Endothelial cell of umbilical vein (primary cell): Measurements from ENCODE around the gene KCNJ6. TPM values are rescaled to one million over a fixed set of nuclear protein-coding genes. Genes with fewer than 3 reads are reported as not detected.

Experiments
- BruUV-seq: library from RNA; stranded (reverse); fragments of 400-500 nt; replicated peaks from 2 replicates; lab custom pipeline; 2021; lab: Mats Ljungman, UMichigan
- CTCF ChIA-PET: fragments of 300-600, 350-600 bp; sonication (Branson Sonifier 250); formaldehyde crosslinking; loops from one replicate; lab custom pipeline; 2021; ENCODE audit warnings: antibody characterized with exemption, inconsistent platforms; lab: Charles Lee
- POLR2A ChIA-PET: fragments of 300-600, 350-600 bp; sonication (Branson Sonifier 250); formaldehyde crosslinking; loops from one replicate; lab custom pipeline; 2021; ENCODE audit warnings: antibody characterized with exemption, inconsistent platforms; lab: Charles Lee
- DNase-seq: peaks from one replicate; pipeline ENCODE4 v3.0.0-alpha.2; 2011; ENCODE audit warnings: low read depth, low spot score
- FAIRE-seq: peaks from 2 replicates; lab custom pipeline; 2011; peaks lifted over from hg19 to GRCh38; lab: Jason Lieb, UNC
- H2AFZ ChIP-seq: 2 replicates; pipeline ENCODE4 v1.6.0; 2012; ENCODE audit warnings: low read depth, low read length, control low read depth, inconsistent platforms
- H3K27ac ChIP-seq: 2 replicates; pipeline ENCODE4 v1.5.1; 2011; ENCODE audit warnings: low read depth, mild to moderate bottlenecking, control low read depth, low read length, moderate library complexity; ENCODE audit not compliant: insufficient read depth
- H3K27me3 ChIP-seq, 2 experiments: 2 replicates each; pipeline versions ENCODE4 v1.6.0 to v1.6.1; 2011; ENCODE audit warnings: low read length in 2 of 2, mixed read lengths in 1 of 2; ENCODE audit not compliant: control insufficient read depth in 2 of 2, insufficient read depth in 2 of 2
- H3K36me3 ChIP-seq, 2 experiments: 2 replicates in 1 of 2; 3 replicates in 1 of 2; pipeline ENCODE4 v1.5.1; 2011; ENCODE audit warnings: low read length in 2 of 2, mild to moderate bottlenecking in 1 of 2, moderate library complexity in 1 of 2; ENCODE audit not compliant: control insufficient read depth in 2 of 2, insufficient read depth in 2 of 2; ENCODE audit errors: extremely low read depth in 1 of 2
- H3K4me1 ChIP-seq: 3 replicates; pipeline ENCODE4 v1.5.1; 2011; ENCODE audit warnings: mild to moderate bottlenecking, low read length; ENCODE audit not compliant: control insufficient read depth, insufficient read depth; ENCODE audit errors: extremely low read depth
- H3K4me2 ChIP-seq: 2 replicates; pipeline ENCODE4 v1.6.1; 2011; ENCODE audit warnings: low read length, control low read depth, mixed read lengths; ENCODE audit not compliant: insufficient read depth
- H3K4me3 ChIP-seq, 3 experiments: fragments of 200-600 bp in 1 of 3; sonication (generic), shearing (Covaris generic) in 1 of 3; replicated peaks in 1 of 3; 2 replicates each; pipeline ENCODE4 v1.5.1; 2011 to 2016; ENCODE audit warnings: control low read depth in 3 of 3, low read length in 3 of 3, mild to moderate bottlenecking in 2 of 3, inconsistent platforms in 1 of 3, low read depth in 1 of 3, moderate library complexity in 1 of 3; ENCODE audit not compliant: insufficient read depth in 1 of 3
- H3K79me2 ChIP-seq: 2 replicates; pipeline ENCODE4 v1.6.0; 2012; ENCODE audit warnings: low read length, inconsistent platforms; ENCODE audit not compliant: control insufficient read depth, insufficient read depth
- H3K9ac ChIP-seq: replicated peaks from 2 replicates; pipeline ENCODE3; 2011; ENCODE audit warnings: low read length, control low read depth; ENCODE audit not compliant: insufficient read depth; ENCODE audit errors: extremely low read depth
- H3K9me1 ChIP-seq: replicated peaks from 3 replicates; pipeline ENCODE4 v1.6.0; 2011; ENCODE audit warnings: mild to moderate bottlenecking, low read length; ENCODE audit not compliant: control insufficient read depth, insufficient read depth; ENCODE audit errors: extremely low read depth
- H3K9me3 ChIP-seq: replicated peaks from 2 replicates; pipeline ENCODE4 v1.5.1; 2012; ENCODE audit warnings: low read length, inconsistent platforms; ENCODE audit not compliant: control insufficient read depth, insufficient read depth
- H4K20me1 ChIP-seq: replicated peaks from 2 replicates; pipeline ENCODE3; 2011; ENCODE audit warnings: mild to moderate bottlenecking, low read length; ENCODE audit not compliant: control insufficient read depth, insufficient read depth; ENCODE audit errors: extremely low read depth
- CTCF ChIP-seq, 2 donors: IDR thresholded peaks; 1 replicate in 1 of 2; 2 replicates in 1 of 2; pipeline ENCODE4 v1.5.1; 2011; ENCODE audit warnings: low read length in 2 of 2, mild to moderate bottlenecking in 2 of 2, moderate library complexity in 2 of 2, control low read depth in 1 of 2, inconsistent platforms in 1 of 2, low read depth in 1 of 2; ENCODE audit not compliant: insufficient read depth in 1 of 2; ENCODE audit errors: extremely low read depth in 1 of 2
- EZH2 ChIP-seq: IDR thresholded peaks from 2 replicates; pipeline ENCODE4 v1.6.1; 2012; ENCODE audit warnings: borderline replicate concordance, low read depth, mild to moderate bottlenecking, moderate library complexity, low read length, inconsistent platforms; ENCODE audit not compliant: severe bottlenecking
- FOS ChIP-seq: IDR thresholded peaks from 2 replicates; pipeline ENCODE4 v1.6.1; 2011; ENCODE audit warnings: mild to moderate bottlenecking, low read length, moderate library complexity, borderline replicate concordance; ENCODE audit not compliant: insufficient read depth
- GATA2 ChIP-seq: IDR thresholded peaks from 2 replicates; pipeline ENCODE4 v1.7.0; 2011; ENCODE audit warnings: low read depth, mild to moderate bottlenecking, moderate library complexity, mixed read lengths, low read length; ENCODE audit not compliant: insufficient read length, insufficient read depth
- JUN ChIP-seq: IDR thresholded peaks from 2 replicates; pipeline ENCODE4 v1.6.1; 2011; ENCODE audit warnings: borderline replicate concordance, low read depth; ENCODE audit not compliant: insufficient read length, insufficient read depth
- MAX ChIP-seq: IDR thresholded peaks from 2 replicates; pipeline ENCODE4 v1.6.1; 2011; ENCODE audit not compliant: insufficient read depth, insufficient read length
- MYC ChIP-seq: IDR thresholded peaks from one replicate; pipeline ENCODE4 v1.6.1; 2011; ENCODE audit warnings: mild to moderate bottlenecking, low read depth, low read length
- POLR2A ChIP-seq: IDR thresholded peaks from 2 replicates; pipeline ENCODE4 v1.6.1; 2012; ENCODE audit warnings: low read depth, mild to moderate bottlenecking, control low read depth, low read length
- POLR2AphosphoS5 ChIP-seq: IDR thresholded peaks from 2 replicates; pipeline ENCODE4 v1.6.1; 2012; ENCODE audit warnings: low read depth, mild to moderate bottlenecking, control low read depth, low read length, moderate library complexity; ENCODE audit not compliant: insufficient read depth
- dilution Hi-C: fragments of 300-500 bp; cut with MboI; formaldehyde crosslinking; loops from one replicate; pipeline ENCODE4 v1.15.0; 2019; ENCODE audit warnings: low sequenced_read_pairs; ENCODE audit not compliant: extremely low pct_ligation_motif_present
- intact Hi-C: fragments of 100-400 bp; cut with micrococcal nuclease; formaldehyde crosslinking; loops from one replicate; pipeline ENCODE4 v1.10.0; 2022
- polyA plus RNA-seq, 4 experiments: library from polyadenylated mRNA; depleted of rRNA in 3 of 4; stranded (reverse) in 3 of 4; unstranded in 1 of 4; fragments of >200 nt; gene quantifications; 2 replicates each; pipeline versions ENCODE4 v1.2.1 to v1.2.3, GENCODE V29; 2011 to 2012; ENCODE audit warnings: missing spikeins in 1 of 4
- total RNA-seq: library from RNA; stranded (reverse); gene quantifications from 2 replicates; pipeline ENCODE4 v1.2.3, GENCODE V29; 2021

The KCNJ6 gene
- total and polyA plus RNA-seq, 2 donors (not counting 3 experiments of a cell fraction or from before 2014, with no cell fraction given), result not detected

- no peak overlapping the region for H3K27ac ChIP-seq
- no peaks in the 10 kb centered on the region for H3K9me1 ChIP-seq
- H2AFZ ChIP-seq, result no peak overlapping the region
- ChIA-PET POLR2A (no interaction called here), CTCF (no interaction called here)
- H3K4me3 ChIP-seq, result no peak overlapping the region
- no peak for TF ChIP-seq EZH2
- TF ChIP-seq MYC, result no peak
- no peak for TF ChIP-seq JUN
- no peak for TF ChIP-seq CTCF (IDR thresholded peaks at IDR 0.05; ENCODE audit: extremely low read depth in 1 of 2, insufficient read depth in 1 of 2, low read depth in 1 of 2, low read length in 2 of 2)
- TF ChIP-seq MAX, result no peak
- no peak for TF ChIP-seq FOS
- TF ChIP-seq GATA2, result no peak
- TF ChIP-seq POLR2A, result no peak
- TF ChIP-seq POLR2AphosphoS5, result no peak
- H3K9ac ChIP-seq, result no peak overlapping the region
- H3K27me3 ChIP-seq, result peaks cover 2% of the 10 kb centered on the region in 2 experiments
- no peaks in the 10 kb centered on the region for H3K4me1 ChIP-seq
- DNase-seq (no peak), FAIRE-seq (no peak)
- H3K4me2 ChIP-seq, result no peak overlapping the region
- no peaks in the 10 kb centered on the region for H4K20me1 ChIP-seq
- H3K9me3 ChIP-seq, result no peaks in the 10 kb centered on the region
- dilution Hi-C loops (no loop called here), intact Hi-C loops (no loop called here)
- H3K79me2 ChIP-seq, result no peaks in the 10 kb centered on the region
- no TSS peak for BruUV-seq
- H3K36me3 ChIP-seq, result no peaks in the 10 kb centered on the region
These were observed 87.7 kb downstream of the KCNJ6 start for GRCh38 chr21:37828556-37828955.
